NK-92 treated with Interleukin-12 subunit alpha and Interleukin-12 subunit beta, amount 100 ng/mL, for 24 hours (cell line): ENCODE data around the gene CAPN11.

Source experiments
- DNase-seq: peaks from one replicate; lab custom pipeline; 2025; lab: John Stamatoyannopoulos, UW

CAPN11 gene

DNA sequence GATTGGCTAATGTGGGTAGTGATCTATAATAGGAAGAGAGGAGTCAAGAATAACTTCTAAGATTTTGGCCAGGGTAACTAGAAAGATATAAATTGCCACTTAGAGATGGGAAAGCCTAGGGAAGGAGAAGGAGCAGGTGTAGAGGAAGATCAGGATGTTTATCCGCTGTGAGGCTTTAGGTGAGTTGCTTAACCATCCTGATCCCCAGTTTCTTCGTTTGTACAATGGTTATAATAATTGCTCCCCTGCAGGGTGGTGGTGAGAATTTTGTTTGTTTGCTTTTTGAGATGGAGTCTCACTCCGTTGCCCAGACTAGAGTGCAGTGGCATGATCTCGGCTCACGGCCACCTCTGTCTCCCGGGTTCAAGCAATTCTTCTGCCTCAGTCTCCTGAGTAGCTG, 55.7 kb downstream of the CAPN11 start:
- DNase-seq = no peak

DNA sequence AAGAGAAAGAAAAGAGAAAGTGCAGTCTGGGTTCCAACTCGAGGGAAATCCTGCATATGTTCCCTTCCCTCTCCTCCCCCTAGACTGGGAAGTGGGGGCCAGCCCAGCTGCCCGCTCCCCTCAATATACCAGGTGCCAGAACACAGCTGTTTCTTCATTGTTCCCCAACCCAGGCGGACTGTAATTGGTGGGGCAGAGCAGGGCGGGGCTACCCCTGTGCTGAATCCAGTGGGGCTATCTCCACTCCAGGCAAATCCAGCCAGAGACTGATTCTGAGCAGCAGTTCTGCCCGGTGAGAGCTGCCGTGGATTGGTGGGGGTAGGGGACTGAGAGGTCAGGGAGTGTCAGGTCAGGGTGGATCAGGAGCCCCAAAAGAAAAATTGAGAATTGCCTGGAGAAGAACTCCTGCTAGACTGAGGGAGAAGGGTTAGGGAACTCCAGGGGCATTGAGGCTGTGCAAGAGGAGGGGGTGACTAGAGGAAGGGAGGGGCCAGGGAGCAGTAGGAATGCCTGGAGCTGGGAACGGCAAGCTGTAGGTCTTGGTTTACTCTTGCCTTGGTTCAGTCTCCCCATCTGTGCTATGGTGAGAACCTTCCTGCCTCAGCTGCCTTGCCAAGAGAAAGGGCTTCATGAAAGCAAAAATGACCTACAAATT, 58.2 kb downstream of the CAPN11 start, which contains the start of gene MYMX:
Gene MYMX (plus strand): TSS at position 250 of the 655 bp plus-strand sequence. CDS start 546 bp downstream, outside the sequence.
- DNase-seq = no peak

DNA sequence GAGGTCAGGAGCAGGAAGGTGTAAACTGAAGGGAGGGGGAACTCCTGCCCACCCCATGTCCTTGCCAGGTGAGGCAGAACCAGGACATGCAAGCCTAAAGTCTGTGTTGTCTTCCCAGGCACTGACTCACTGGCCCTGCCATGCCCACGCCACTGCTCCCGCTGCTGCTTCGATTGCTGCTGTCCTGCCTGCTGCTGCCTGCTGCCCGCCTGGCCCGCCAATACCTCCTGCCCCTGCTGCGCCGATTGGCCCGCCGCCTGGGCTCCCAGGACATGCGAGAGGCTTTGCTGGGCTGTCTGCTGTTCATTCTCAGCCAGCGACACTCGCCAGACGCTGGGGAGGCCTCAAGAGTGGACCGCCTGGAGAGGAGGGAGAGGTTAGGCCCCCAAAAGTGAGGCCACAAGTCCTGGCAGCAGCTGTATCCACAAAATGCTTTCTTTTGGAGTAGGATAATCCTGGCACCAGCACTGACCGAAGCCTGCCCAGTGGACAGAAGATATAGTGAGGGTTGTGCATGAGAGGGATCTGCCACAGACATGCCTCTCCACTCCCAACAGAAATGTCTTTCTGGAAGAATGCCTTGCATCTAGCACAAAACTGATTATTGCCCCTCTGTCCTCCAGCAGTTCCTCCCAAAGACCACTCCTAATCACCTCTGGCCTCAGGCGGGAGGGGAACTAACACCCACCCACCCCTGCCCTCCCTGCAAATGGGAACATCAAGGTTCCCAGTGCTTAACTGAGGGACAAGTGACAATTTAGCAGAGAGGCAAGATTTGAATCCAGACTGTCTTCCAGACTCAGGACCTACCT, 58.9 kb downstream of the CAPN11 start:
- DNase-seq = no peak

DNA sequence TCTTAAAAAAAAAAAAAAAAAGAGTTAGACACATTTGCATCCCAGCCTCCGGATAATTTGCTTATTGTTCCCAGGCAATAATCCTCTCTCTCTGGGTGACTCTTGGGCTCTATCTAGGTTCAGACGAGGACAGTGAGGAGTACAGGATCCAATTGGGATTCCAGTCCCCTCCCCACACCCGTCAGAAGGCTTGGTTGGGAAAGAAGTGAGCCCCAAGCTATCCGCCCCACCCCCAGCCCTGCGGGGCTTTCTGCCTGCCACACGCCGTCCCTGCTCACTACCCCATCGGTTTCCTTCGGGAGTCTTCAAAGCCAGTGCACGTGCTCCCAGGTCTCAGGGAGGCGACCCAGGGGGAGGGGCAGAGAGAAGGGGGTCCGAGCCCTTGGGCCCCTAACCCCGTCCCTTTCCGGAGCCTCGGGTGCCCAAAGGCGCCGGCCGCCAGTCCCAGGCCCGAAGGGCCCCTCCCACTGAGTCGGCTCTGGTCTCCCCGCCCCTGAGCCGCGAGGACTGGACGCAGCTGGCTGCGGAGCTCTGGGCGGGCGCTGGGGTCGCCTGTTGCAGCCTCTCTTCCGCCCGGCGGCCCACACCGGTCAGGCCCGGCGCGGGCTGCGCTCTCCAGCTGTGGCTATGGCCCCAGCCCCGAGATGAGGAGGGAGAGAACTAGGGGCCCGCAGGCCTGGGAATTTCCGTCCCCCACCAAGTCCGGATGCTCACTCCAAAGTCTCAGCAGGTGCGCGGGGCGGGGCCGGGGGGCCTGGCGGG, 60.6 kb downstream of the CAPN11 start:
- no peak for DNase-seq

DNA sequence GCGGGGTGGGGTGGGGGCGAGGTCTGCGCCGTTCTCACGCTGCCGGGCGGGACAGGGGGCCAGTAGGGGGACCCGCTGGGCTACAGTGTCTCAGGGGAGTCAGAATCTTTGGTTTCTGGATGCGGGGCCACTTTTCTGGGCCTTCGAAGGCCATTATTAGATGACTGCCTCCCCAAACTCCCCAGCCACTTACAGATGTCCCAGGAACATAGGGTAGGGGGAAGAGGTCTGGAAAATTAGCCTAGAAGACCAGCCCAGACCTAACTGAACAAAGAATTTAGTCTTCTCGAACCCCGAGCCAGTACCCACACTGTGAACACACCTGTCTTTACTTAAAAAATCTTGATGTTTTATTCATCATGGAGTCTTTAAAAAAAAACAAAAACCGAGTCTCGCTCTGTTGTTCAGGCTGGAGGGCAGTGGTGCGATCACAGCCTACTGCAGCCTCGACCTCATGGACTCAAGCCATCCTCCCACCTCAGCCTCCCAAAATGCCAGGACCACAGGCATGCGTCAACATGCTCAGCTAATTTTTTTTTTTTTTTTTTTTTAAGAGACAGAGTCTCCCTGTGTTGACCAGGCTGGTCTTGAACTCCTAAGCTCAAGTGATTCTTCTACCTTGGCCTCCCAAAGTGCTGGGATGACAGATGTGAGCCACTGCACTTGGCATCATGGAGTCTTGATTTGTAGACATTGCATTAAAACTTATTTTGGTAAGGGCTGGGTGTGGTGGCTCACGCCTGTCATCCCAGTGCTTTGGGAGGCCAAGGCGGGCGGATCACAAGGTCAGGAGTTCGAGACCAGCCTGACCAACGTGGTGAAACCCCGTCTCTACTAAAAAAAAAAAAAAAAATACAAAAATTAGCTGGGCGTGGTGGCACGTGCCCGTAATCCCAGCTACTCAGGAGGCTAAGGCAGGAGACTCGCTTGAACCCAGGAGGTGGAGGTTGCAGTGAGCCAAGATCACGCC, 61.5 kb downstream of the CAPN11 start:
- DNase-seq = no peak

DNA sequence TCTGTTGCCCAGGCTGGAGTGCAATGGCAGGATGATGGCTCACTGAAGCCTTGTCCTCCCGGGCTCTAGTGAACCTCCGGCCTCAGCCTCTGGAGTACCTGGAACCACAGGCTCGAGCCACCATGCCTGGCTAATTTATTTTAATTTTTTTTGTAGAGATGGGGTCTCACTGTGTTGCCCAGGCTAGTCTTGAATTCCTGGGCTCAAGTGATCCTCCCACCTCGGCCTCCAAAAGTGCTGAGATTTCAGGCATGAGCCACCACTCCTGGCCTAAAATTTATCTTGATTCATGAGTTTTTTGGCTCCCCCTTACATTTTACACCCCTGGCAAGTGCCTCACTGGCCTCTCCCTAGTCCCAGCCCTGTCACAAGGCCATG, 62.3 kb downstream of the CAPN11 start:
- DNase-seq = no peak

DNA sequence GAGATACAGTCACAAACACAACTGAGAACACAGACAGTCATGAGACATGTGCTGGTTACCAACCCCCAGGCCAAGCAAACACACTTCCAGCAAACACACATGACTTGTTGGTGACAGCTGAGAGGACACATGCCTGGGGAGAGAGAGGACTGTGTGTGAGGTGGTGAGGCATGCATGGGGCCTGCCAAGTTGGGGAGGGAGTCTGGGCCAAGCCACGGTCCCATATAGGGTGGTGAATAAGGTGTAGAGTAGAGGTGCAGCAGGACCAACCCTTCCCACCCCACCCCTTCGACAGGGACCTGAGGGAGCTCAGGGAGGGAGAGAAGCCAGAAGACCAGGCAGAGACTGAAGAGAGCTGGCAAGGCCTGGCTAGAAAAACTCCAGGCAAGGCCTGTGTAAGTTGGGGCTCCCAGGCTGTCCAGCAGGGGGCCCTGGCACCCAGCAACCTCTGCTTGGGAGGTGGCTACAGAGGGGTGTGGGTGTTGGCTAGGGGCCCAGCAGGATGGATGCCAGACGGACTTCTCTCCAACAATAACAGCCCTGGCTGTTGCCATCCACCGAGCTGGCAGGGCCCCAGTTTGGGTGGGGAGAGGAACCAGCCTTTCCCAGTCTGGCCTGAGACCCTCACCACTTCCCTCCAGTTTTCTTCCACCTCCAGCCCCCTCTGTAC, 62.8 kb downstream of the CAPN11 start:
- DNase-seq = peak; percentile 47

DNA sequence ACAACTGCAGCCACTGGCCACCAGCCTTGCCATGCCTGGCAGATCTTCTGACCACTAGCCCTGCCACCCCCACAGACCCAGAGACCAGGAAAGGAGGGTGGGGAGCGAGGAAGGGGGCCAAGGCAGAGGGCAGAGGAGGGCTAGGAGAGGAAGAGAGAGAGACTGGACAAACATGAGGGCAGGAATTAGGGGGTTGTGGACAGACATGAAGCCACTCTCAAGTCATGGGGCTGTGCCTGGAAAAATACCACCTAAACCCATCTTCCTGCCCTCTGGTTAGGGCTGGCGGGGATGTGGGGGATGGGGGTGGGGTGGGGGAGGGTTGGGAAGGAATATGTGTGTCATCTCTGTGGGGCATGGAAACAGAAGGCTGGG, 63.3 kb downstream of the CAPN11 start:
- no peak for DNase-seq

DNA sequence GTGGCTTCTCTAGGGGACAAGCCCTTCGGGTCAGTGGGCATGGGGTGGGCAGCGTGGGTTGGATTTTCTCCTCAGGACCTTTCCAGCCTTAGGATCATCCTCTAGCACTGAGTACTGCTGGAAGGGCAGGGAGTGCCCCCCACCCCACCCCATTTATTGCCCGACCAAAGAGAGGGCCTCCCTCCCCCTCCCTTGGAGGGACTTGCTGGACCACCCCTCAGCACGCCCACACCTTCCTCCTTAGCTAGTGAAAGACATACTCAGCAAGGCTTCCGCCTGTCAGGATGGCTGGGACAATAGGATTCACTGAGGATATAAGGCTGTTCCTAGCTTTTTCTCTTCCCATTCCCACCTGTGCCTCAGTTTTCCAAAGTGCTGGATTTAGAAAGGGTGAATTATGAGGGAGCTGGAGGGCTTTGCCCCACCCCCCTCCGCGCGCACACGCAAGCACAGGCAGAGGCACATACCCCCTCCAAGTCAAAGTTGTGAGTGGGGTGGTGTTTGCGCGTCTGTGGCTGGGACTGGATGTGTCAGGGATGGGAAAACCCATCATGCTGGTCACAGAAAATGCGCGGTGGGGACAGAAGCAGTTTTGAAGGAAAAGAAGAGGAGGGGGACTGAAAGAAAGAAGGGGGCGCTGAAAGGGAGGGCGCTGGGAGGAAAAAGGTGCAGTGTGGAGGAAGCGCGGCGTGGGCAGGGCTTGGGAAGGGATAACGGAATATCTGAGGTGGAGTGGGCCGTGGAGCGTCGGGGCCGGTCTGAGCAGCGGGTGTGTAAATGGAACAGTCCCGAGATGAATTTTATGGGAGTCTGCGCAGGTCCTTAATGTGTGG, 64.1 kb downstream of the CAPN11 start:
- no peak for DNase-seq

DNA sequence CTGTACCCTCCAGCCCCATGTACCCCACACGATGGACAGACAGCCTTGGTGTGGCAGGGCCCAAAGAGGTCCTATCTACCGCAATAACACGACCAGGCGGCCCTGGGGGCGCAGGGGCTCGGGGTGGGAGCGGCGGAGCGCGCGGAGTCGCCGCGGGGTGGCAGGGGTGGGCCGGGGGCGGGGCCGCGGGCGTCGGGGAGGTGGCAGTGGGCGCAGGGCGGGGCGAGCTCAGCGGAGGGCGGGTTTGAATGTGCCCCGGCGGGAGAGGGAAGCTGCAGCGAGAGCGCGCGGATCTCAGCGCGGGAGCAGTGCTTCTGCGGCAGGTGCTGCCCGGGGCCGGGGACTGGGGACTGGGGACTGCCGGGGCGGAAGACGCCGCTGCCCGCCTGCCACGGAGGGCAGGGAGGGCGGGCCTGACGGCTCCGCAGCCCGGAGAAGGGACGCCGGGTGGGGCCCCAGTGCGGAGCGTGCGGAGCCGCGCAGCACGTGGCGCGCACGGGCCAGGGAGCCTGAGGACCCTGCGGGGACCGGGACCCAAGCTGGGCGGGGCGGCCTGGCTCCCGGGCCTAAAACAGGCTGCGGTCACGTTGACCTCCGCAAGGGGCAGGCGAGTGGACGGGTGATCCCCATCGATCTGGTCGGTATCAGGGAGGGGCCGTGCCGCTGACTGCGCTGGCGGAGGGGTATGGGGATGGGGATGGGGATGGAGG, 64.9 kb downstream of the CAPN11 start, which contains the start of gene SLC29A1:
Gene SLC29A1 (plus strand): TSS at position 277 of the 710 bp plus-strand sequence. CDS start 3,719 bp downstream, outside the sequence.
- peak; percentile 76 for DNase-seq

DNA sequence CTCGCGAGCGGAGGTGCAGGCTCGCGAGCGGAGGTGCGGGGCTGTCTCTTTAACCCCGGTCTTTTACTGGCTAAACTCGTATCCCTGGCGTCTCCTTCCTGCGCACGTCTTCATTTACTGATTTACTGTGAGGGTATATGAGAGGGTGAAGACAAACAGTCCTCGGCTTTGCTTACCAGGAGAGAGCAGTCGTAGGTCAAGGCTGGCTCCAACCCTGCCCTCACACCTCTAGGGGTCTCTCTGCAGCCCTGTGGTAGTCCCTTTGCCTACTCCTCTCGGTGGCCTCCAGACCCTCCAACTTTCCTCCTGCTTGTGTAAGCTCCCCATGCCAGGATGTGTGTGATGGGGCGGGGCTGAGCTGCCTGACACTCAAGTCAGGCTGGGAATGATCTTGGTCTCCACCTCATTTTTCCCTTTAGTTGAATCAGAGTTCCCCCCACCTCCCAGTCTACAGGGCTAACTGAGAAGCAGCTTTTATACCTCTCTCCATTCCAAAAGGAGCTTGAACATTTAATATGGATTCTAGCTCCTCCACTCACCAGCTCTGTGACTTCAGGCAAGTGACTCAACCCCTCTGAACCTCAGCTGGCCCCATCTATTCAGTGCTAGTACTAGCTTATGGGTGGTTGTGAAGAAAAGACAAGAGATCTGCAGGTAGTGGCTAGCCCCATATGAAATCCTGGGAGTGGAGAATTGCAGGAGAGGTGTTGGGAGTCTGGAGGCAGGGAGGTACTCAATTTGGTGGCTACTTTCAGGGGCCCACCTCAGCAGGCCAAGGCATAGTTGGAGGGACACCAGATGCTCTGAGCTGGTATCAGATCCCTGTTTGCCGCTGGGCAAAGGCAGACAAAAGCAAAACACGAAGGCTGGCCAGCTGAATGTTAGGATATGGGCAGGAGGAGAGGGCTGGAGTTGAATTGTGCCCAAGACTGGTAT, 65.7 kb downstream of the CAPN11 start:
- DNase-seq = no peak

DNA sequence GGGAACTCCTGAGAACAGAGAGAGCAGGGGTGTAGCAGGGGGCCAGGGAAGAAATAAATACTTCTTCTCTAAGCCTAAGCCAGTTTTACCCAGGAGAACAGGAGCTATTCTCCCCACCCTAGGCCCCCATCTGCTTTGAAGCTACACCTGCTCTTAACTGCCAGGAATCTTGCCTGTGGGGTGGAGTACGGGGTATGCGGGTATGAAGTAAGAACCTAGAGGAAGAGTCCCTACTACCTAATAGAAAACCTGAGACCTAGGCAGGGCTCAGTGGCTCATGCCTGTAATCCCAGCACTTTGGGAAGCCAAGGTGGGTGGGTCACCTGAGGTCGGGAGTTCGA, 66.3 kb downstream of the CAPN11 start:
- no peak for DNase-seq

DNA sequence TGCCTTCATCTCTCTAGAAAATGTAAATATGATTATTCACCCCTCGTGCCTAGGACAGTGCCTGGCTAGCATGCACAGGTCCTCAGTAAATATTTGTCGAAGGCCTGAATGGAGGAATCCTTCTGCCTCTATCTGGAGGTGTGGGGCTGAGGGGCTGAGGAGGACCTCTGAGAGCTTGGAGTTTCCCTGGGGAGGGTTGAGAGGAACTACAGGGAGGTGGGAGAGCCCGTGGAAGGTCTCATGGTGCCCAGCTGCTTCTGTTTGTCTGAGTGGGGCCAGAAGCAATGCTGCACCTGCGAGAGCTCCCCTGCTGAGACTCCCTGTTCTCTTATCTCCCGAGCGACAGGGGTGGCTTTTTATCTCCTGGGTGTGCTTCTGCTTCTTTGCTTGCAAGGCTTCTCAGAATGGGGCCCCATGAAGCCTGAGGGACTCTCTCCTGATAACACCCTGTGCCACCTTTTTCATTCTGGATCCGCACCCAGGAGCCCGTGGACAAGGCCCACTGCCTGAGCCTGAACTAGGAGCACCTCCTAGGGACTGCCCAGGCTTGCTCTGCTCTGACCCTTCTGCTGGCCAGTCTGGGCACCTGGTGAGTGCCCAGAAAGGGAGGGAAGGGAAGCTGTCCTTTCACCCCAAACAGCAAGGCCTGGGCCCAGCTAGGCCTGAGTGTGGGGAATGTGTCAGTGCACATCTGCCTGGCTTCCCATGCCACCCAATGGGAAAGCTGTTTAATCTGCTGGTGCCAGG, 67.1 kb downstream of the CAPN11 start:
- DNase-seq = no peak

DNA sequence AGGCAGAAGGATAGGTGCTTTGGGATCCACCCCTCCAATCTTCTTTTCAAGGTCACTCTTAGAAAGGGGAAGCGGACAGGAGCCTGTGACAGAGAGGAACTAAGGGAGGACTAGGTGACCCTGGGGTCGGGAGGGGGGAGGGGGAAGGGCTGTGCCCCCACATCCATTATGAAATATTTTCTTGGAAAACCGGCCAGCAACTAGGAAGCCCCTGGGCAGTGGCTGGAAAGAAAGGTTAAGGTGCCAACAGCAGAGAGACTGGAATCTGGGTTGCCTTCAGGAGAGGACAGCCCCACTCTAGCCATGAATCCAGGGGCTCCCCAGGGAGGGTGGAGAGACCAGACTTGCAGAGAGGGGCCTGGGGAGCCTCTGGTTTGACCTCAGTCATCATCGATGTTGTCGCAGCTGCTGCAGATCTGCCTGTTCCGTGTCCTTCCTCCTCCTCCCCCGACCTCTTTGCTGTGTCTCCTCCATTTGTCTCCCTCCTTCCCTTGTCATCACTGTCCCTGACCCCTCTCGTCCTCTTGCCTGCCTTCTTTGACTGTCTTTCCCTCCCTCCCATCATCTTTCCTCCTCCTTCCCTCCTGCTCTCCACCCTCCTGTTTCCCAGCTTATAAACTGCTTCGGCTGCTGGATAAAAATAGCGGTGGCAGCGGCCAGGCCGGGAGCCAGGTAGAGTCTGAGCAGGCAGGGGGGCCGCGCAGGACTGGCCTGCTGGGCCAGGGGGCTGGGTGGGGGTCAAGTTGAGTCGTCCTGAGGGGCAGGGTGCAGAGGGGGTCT, 67.9 kb downstream of the CAPN11 start:
- no peak for DNase-seq

DNA sequence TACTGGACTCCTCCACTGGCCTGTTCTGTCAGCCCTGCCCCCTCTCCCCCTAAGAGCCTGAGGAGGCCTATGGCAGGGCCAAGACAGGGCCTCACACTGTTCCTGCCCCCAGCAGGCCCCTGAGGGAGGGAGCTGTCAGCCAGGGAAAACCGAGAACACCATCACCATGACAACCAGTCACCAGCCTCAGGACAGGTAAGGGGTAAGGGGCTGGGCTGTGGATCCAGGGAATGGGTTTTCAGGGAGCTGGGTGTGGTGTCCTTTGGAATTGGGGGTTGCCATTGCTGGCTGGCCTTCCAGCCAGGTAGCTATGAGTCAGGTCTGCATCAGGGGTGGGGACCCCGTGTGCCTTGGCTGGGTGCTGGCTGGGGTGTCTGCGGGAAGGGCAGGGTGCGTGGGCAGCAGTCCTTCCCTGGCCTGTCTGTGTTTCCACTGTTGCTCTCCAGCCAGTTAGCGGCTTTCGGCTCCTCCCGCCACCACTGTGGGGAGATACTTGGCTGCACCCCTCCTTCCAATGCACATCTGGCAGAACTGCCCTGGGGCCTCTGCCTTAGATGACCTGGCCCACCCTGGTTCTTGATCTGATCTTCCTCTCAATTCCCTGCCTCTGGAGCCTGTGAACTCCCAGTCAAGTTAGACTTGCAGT, 68.7 kb downstream of the CAPN11 start:
- no peak for DNase-seq

DNA sequence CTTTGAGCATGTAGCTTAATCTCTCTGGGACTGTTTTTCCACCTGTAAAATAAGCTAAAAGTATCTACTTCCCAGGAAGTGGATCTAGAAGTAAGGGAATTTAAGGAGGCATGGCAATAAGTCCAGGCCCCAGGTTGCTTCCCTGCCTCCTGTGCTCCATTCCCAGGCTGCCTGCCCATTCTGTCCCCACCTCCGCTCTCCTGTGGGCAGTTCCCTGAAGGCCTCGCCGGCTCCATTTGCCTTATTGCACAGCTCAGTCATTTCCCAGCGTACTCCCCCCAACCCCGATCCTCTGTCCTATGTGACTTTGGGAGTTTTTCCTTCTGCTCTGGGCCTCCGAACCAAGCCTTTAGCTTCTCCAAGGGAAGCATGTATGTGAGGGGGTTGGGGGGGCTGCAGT, 69.4 kb downstream of the CAPN11 start:
- no peak for DNase-seq
